ENCODE measurements around the gene LRMDA. TPM values are rescaled to one million over a fixed set of nuclear protein-coding genes. Genes with fewer than 3 reads are reported as not detected.

LRMDA gene
- total RNA-seq, 1 donor from 2014 or later, result 29.9 TPM

GRCh38 chr10:76071653-76072365 is 640.4 kb downstream of the LRMDA start:
- Histone ChIP-seq H3K4me1 (no peaks in the 10 kb centered on the region), H3K9me3 (no peaks in the 10 kb centered on the region), H3K36me3 (no peaks in the 10 kb centered on the region), H3K27me3 (ENCODE audit: low read depth) (no peaks in the 10 kb centered on the region), H3K4me3 (no peak overlapping the region), H3K27ac (no peak overlapping the region)
- ATAC-seq (no peak), DNase-seq (no peak)
- intact Hi-C loops (cut with DNase I), result no loop called here
- TF ChIP-seq CTCF (IDR thresholded peaks at IDR 0.05), result no peak

GRCh38 chr10:76072384-76072783 is 641.0 kb downstream of the LRMDA start:
- DNase-seq (no peak), ATAC-seq (no peak)
- no peak overlapping the region for H3K27ac ChIP-seq
- H3K9me3 ChIP-seq, result no peaks in the 10 kb centered on the region
- TF ChIP-seq CTCF (IDR thresholded peaks at IDR 0.05), result no peak
- H3K4me3 ChIP-seq, result no peak overlapping the region
- intact Hi-C loops (cut with DNase I), result no loop called here
- no peaks in the 10 kb centered on the region for H3K36me3 ChIP-seq
- H3K27me3 ChIP-seq (ENCODE audit: low read depth), result no peaks in the 10 kb centered on the region
- H3K4me1 ChIP-seq, result no peaks in the 10 kb centered on the region

GRCh38 chr10:76073524-76073923 is 642.1 kb downstream of the LRMDA start:
- Histone ChIP-seq H3K4me3 (no peak overlapping the region), H3K36me3 (no peaks in the 10 kb centered on the region), H3K9me3 (no peaks in the 10 kb centered on the region), H3K27me3 (ENCODE audit: low read depth) (no peaks in the 10 kb centered on the region), H3K4me1 (no peaks in the 10 kb centered on the region), H3K27ac (no peak overlapping the region)
- no peak for ATAC-seq
- no peak for TF ChIP-seq CTCF (IDR thresholded peaks at IDR 0.05)
- intact Hi-C loops (cut with DNase I), result no loop called here
- DNase-seq, result no peak

- Histone ChIP-seq H3K27ac (no peak overlapping the region), H3K4me3 (no peak overlapping the region), H3K36me3 (no peaks in the 10 kb centered on the region), H3K4me1 (no peaks in the 10 kb centered on the region), H3K9me3 (no peaks in the 10 kb centered on the region), H3K27me3 (ENCODE audit: low read depth) (no peaks in the 10 kb centered on the region)
- DNase-seq, result no peak
- ATAC-seq, result no peak
- intact Hi-C loops (cut with DNase I), result no loop called here
- TF ChIP-seq CTCF (IDR thresholded peaks at IDR 0.05), result no peak
Measured at GRCh38 chr10:76074659-76075058, 643.2 kb downstream of the LRMDA start.

GRCh38 chr10:76080451-76080850 is 649.0 kb downstream of the LRMDA start:
- Histone ChIP-seq H3K4me3 (no peak overlapping the region), H3K27ac (no peak overlapping the region), H3K36me3 (no peaks in the 10 kb centered on the region), H3K27me3 (ENCODE audit: low read depth) (no peaks in the 10 kb centered on the region), H3K4me1 (no peaks in the 10 kb centered on the region), H3K9me3 (no peaks in the 10 kb centered on the region)
- ATAC-seq (no peak), DNase-seq (no peak)
- intact Hi-C loops (cut with DNase I), result no loop called here
- no peak for TF ChIP-seq CTCF (IDR thresholded peaks at IDR 0.05)
